ENCODE measurements around the gene TTC3. TPM values are rescaled to one million over a fixed set of nuclear protein-coding genes. Genes with fewer than 3 reads are reported as not detected.
"Not testable (repeated sequence)": the region's sequence is repeated elsewhere in the genome, so short reads cannot be mapped to it uniquely, and the experiment has no call there.

TTC3 gene
- total RNA-seq, 1 experiment from 2014 or later, result 77.6 TPM

- POLR2A ChIA-PET (ENCODE audit: unreplicated experiment), result no interaction called here
- no peak for TF ChIP-seq CTCF (conservative IDR thresholded peaks at IDR 0.05)
- no peak for TF ChIP-seq EZH2 (IDR thresholded peaks at IDR 0.05; ENCODE audit: low read depth)
- H3K4me2 ChIP-seq, result peak overlapping the region; percentile 45
- no peak overlapping the region for H2AFZ ChIP-seq
- no peaks in the 10 kb centered on the region for H4K20me1 ChIP-seq (ENCODE audit: insufficient read depth)
- H3K9me3 ChIP-seq (ENCODE audit: insufficient read depth, low read depth), result no peaks in the 10 kb centered on the region
- H3K27ac ChIP-seq, result no peak overlapping the region
- intact Hi-C loops (cut with micrococcal nuclease; ENCODE audit: unreplicated experiment), result no loop called here
- no peaks in the 10 kb centered on the region for H3K9me2 ChIP-seq (ENCODE audit: insufficient read depth)
- no peak overlapping the region for H3K4me3 ChIP-seq
- DNase-seq, result peak; percentile 14 to 72
- H3K4me1 ChIP-seq (replicated peaks; ENCODE audit: insufficient read depth), result 0 out of 2 replicates have a peak, but pooled peaks cover 4% of the 10 kb centered on the region
- CTCF ChIA-PET, result no interaction called here
- no peaks in the 10 kb centered on the region for H3K27me3 ChIP-seq (ENCODE audit: insufficient read depth, low read depth)
- H3K36me3 ChIP-seq (ENCODE audit: low read depth), result no peaks in the 10 kb centered on the region
- H3F3A ChIP-seq (ENCODE audit: insufficient read depth, low read depth), result peaks cover 7% of the 10 kb centered on the region; the same call in 1 of the 2 replicates
- no TSS peak for BruUV-seq (replicated peaks)
- no peaks in the 10 kb centered on the region for H3K79me2 ChIP-seq (ENCODE audit: low read depth)
Observed at GRCh38 chr21:37032877-37033471, 40.1 kb upstream of the TTC3 start.

GRCh38 chr21:37034394-37034793, 38.7 kb upstream of the TTC3 start:
- intact Hi-C loops (cut with micrococcal nuclease; ENCODE audit: unreplicated experiment); H2AFZ ChIP-seq; H3K27ac ChIP-seq; DNase-seq; H3K36me3 ChIP-seq (ENCODE audit: low read depth); H3K4me2 ChIP-seq; H3K9me3 ChIP-seq (ENCODE audit: insufficient read depth, low read depth); H3F3A ChIP-seq (ENCODE audit: insufficient read depth, low read depth); H4K20me1 ChIP-seq (ENCODE audit: insufficient read depth); H3K79me2 ChIP-seq (ENCODE audit: low read depth); CTCF ChIA-PET; H3K4me1 ChIP-seq (replicated peaks; ENCODE audit: insufficient read depth); H3K4me3 ChIP-seq; H3K9me2 ChIP-seq (ENCODE audit: insufficient read depth); BruUV-seq (replicated peaks); H3K27me3 ChIP-seq (ENCODE audit: insufficient read depth, low read depth): not testable (repeated sequence)
- POLR2A ChIA-PET (ENCODE audit: unreplicated experiment), result interaction anchor here (0.6 kb wide), 1 partner anchor 625 kb away, joined by 3 read pairs; no protein-coding TSS in a partner anchor

- Histone ChIP-seq H3K79me2 (ENCODE audit: low read depth) (no peaks in the 10 kb centered on the region), H4K20me1 (ENCODE audit: insufficient read depth) (no peaks in the 10 kb centered on the region), H3F3A (ENCODE audit: insufficient read depth, low read depth) (peaks cover 7% of the 10 kb centered on the region; the same call in 1 of the 2 replicates), H3K36me3 (ENCODE audit: low read depth) (no peaks in the 10 kb centered on the region), H3K27me3 (ENCODE audit: insufficient read depth, low read depth) (no peaks in the 10 kb centered on the region), H3K4me3 (no peak overlapping the region), H3K9me2 (ENCODE audit: insufficient read depth) (no peaks in the 10 kb centered on the region), H3K9me3 (ENCODE audit: insufficient read depth, low read depth) (no peaks in the 10 kb centered on the region), H3K27ac (no peak overlapping the region), H3K4me1 (replicated peaks; ENCODE audit: insufficient read depth) (0 out of 2 replicates have a peak, but pooled peaks cover 4% of the 10 kb centered on the region), H2AFZ (no peak overlapping the region), H3K4me2 (no peak overlapping the region)
- POLR2A ChIA-PET (ENCODE audit: unreplicated experiment), result no interaction called here
- TF ChIP-seq EZH2 (IDR thresholded peaks at IDR 0.05; ENCODE audit: low read depth), result no peak
- TF ChIP-seq CTCF (conservative IDR thresholded peaks at IDR 0.05), result no peak
- CTCF ChIA-PET, result no interaction called here
- DNase-seq, result no peak
- no TSS peak for BruUV-seq (replicated peaks)
- intact Hi-C loops (cut with micrococcal nuclease; ENCODE audit: unreplicated experiment), result no loop called here
Observed at GRCh38 chr21:37036177-37036576, 36.9 kb upstream of the TTC3 start.

Data from PC-9 (cell line).